Skin of body (tissue), 2 donors: Measurements from ENCODE around the gene ERBB2. TPM values are rescaled to one million over a fixed set of nuclear protein-coding genes. Genes with fewer than 3 reads are reported as not detected.
"Not testable (repeated sequence)": the region's sequence is repeated elsewhere in the genome, so short reads cannot be mapped to it uniquely, and the experiment has no call there.

Experiments
- DNase-seq: peaks from one replicate; lab custom pipeline; 2025; lab: John Stamatoyannopoulos, UW
- total RNA-seq: library from RNA; depleted of rRNA; stranded (reverse); fragments of >200 nt; gene quantifications from one replicate; pipeline ENCODE4 v1.2.3, GENCODE V29; 2014

Gene ERBB2
- total RNA-seq, 1 donor from 2014 or later = 61.1 TPM

DNA sequence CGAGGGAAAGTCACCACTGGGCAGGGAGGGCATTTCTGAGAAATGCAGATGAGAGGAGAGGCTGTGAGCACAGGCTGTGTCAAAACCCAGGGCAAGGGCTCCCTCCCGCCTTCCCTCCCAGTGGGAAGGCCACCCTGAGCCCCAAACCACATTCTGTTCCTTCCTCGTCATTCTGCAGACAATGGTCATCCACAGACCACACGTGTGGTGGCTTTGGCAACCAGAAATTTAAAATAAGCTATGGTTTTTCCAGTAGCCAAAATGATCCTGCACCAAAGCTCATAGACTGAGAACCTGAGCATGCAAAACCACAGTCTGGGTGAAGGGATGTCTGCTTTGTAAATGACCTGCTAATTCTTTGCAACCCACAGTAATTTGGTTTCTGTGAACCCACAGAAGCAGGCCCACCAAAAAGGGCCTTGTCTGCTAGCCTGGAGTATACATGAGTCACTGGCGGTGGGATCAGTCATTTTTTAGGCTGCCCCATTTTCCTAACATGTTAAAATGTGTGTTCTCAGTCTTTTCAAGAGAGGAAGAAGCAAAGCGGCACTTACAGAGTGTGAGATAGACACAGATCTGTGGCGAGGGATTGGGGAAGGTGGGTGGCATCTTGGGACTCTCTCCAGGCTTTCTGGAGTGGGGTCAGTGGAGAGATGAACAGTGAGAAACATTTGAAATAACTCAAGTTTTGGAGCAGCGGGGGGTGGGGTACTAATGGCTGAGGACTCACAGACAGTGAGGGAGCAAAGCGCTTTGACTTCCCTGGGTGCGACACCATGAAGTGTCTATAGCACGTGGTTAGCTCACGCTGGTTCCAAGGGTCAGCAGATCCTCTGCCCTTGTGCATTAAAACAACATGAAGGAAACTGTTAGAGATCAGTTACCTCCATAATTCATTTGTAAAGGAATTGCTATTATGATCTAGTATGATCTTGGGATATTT, 58.3 kb downstream of the ERBB2 start:
- no peak for DNase-seq

DNA sequence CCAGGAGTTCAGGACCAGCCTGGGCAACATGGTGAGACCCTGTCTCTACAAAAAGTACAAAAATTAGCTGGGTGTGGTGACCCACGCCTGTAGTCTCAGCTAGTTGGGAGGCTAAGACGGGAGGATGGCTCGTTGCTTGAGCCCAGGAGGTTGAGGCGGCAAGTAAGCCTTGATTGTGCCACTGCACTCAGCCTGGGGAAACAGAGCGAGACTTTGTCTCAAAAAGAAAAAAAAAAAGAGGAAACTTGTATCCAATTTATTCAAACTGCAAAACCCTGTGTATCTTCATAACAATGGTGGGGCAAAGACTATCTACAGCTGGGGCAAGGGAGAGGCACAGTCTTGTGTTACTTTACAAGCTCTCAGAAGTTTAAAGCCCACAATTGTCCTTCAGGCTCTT, 59.3 kb downstream of the ERBB2 start:
- DNase-seq = no peak

DNA sequence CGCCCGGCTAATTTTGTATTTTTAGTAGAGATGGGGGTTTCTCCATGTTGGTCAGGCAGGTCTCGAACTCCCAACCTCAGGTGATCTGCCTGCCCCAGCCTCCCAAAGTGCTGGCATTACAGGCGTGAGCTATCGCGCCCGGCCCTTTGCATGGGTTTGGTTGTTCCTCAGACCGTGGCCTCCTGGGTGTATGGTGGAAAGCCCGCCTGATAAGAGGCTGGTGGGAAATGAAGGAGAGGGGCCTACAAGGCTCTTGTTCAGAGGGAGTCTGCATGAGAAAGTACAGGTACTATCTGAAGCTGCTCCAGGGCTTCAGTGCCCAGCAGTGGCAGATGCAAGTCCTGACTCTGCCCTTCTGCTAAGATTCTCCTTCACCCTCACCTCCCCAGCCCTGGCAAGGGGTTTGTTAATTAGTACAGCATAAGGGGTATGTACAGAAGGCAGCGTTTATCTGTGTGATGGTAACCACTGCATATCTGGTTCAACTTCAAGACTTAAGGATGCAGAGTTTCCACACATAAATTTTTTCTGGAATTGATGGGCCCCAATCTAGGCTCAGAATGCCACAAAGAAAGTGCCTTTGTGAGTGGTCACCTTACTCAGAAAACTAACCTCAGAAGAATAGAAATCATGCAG, 62.1 kb downstream of the ERBB2 start:
- no peak for DNase-seq

DNA sequence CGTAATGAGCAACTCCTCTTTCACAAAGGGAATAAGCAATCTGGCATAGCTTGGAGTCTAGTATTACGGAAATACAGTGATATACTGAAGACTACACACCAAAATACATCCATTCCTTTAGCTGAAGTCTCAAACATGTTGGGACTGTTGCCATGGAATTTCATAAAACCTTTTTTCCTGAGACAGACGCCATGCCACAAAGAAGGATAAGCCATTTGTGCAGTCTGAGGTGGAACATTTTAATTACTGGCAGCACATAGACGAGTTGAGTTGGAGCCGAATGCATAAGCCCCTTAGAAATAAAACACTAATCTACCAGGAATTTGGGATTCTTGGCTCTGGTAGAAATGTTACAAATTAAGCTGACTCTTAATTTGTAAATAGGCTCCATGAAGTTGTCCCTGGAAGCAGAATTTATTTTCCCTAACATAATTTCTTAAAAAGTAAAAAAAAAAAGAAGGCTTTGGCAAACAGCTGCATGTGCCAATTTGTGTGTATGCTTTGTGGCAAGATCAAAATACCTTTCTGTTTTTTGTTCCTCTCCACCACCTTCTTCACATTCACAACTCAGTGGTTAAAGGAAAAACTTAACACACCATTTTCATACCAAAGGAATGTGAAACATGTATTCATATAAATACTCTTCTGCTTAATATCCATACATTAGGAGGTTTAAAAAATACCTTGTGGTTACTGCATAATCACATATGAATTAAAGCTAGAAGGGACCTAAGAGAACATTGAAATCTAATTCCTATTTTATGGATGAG, 63.4 kb downstream of the ERBB2 start:
- no peak for DNase-seq

DNA sequence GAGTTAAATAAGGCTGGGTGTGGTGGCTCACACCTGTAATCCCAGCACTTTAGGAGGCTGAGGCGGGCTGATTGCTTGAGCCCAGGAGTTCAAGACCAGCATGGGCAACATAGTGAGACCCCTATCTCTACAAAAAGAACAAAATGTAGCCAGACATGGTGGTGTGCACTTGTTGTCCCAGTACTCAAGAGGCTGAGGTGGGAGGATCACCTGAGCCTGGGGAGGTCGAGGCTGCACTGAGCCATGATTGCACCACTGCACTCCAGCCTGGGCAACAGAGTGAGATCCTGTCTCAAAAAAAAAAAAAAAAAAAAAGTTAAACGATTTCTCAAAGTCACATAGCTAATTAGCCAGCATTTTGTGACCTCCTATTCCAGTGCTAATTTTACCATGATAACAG, 64.3 kb downstream of the ERBB2 start:
- DNase-seq = not testable (repeated sequence)

DNA sequence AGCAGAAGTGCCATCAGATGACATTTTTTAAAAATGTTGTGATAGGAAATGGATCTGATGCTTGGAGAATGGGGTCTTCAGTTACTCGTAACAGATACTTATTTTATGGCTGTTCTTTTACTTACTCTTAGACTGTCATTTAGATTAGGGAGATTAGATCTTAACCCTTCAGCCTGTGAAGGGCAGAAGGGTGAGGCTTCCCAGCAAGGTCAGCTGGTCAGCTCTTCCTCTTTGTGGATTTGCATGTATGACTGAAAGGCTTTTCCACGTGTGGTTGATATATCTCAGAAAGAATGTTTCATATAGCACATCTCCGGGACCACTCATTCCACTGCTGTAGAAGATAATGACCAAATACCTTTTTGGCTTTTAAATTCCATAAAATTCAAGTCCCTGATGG, 65.3 kb downstream of the ERBB2 start:
- DNase-seq = no peak

DNA sequence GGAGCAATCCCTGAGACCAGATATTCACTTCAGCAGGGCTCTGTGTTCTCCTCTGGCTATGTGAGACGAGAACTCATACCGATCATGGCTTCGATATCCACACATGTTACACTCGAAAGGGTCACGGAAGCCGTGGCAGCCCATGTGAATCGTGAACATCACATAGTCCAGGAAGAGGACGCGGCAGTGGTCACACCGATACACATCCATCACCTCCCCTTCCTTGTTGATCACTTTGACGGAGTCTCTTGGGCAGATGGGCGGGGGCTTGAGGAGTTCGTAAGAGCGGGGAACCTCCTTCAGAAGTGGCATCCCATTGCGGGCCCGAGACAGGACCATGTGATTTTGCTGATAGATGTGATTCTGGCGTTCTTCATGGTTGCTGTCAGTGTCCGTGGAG, 65.9 kb downstream of the ERBB2 start:
- no peak for DNase-seq

DNA sequence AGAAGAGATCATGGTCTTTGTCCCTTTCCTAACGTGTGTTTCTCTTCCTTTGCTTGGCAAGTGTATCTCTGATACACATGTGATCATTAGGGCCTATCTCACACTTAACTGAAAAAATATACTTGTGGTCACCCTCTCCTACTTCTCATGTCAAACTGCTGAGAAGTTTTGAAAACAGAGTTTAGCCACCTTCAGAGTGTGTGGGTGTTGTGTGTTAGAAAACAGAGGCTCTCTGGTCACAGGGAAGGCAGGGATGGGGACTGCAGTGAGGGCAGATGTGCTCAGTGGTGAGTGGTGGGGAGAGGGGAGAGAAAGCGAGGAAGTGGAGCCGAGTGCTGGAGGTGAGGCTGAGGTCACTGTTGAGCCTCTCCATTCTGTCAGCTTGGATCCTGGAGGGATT, 67.3 kb downstream of the ERBB2 start:
- DNase-seq = no peak

DNA sequence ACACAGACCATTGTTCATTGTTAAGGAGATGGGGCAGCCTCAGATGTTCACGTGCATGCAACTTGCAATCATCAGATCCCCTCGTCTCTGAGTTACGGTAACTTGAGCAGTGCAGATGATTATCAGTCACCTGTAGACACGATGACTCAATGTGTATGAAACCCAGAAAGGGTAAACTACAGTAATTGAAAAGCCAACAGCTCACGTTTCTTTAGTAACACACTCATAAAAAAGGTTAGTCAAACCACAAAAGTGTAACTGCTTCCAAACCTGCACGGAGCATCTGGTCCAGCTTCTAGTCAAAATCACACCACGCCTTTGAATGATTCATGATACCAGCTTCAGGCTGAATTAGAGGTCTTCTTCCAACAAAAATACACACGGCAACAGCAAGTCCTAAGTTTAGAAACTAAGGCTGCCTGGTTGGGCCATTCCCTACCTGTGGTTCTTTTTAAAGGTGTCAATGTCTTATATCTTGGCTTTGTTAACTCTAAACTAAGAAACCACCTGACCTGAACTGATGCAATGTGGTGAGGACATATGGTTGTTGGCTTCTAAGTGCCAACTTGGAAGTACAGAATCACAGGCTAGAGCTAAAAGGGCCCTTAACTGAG, 70.2 kb downstream of the ERBB2 start:
- no peak for DNase-seq

DNA sequence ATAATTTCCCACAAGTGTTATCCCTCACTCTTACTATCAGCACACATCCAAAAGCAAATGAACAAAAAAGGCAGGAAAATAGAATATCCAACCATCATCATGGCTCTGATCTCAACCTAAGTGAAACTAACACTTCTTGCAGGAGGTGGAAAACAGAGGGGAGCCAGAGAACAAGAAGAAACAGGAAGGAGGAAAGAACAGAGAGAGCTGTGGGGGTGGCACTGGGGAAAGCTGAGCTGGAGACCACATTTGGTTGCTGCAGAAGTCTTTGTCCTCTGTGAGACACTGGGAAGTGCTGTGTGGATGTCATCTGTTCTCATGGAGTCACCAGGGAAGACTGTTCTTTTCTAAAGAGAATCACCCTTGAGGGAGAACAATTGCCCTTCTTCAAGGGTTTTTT, 72.6 kb downstream of the ERBB2 start:
- no peak for DNase-seq

DNA sequence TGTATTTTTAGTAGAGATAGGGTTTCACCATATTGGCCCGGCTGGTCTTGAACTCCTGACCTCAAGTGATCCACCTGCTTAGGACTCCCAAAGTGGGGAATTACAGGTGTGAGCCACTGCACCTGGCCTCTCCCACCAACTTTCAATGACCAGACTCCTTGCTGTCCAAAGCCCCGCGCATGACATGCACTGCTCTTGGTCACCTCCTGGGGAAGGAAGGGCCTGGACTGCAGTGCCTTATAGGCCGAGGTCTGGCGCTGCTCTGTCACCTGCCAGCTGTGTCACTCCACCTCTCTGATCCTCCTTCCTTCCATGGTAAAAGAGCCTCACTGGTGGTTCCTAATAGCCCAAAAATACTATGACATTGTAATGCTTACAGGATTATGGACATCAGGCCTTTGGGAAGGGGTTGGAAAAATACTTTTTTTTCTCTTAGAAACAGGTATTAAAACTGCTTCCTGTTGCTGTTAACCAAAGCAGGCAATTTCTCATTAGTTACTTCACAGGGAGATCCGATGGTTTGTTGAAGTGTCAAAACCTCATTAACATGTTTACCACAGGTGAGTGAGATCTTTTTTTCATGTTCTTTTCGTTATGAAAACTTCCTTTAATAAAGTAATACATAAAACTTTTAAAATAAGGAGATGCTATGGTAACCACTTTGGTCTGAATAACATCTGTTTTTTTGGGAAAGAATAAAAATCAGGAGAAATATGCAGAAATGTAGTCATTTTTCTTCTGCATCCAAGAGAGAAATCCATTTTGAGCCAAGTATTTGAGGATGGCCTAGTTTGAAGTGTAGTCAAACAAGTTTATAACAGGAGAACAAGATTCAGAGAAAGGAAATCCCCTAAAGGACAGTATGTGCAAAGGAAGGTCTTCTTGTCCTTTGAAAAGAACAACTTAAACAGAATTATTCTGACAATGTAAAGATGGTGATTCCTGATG, 73.4 kb downstream of the ERBB2 start:
- no peak for DNase-seq

DNA sequence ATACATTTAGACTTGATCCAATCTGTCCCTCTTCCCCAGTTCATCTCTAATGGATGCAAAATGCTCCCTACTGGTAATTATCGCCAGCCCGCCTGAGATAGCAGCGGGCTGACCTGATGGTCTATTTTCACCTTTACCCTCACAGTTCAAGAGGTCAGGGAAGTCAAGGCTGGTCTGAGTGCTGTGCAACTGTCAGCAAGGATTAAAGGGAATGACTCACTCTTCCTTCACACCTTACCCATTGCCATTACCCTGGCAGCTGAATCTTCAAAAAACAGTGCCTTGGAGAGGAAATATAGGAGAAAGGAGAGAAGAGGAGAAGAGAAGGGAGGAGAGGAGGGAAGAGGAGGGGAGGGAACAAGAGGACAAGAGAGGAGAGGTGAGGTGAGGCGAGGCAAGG, 74.2 kb downstream of the ERBB2 start:
- DNase-seq = no peak

DNA sequence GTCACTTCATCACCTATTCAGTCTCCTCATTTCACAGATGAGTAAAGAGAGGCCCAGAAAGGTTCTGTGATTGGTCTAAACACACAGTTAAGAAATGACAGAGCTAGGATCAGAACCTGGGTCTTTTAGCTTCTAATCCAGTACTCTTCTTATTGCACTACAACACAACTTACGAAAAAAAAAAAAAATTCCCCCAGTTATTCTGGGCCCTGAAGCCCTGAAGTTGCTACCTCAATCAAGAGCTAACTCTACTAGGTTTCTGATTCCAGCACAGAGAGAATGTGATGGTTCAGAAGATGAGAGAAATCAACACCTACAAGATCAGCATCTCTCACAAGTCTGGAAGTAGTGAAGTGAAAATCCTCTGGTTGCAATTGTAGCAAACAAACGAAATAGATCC, 75.2 kb downstream of the ERBB2 start:
- no peak for DNase-seq

DNA sequence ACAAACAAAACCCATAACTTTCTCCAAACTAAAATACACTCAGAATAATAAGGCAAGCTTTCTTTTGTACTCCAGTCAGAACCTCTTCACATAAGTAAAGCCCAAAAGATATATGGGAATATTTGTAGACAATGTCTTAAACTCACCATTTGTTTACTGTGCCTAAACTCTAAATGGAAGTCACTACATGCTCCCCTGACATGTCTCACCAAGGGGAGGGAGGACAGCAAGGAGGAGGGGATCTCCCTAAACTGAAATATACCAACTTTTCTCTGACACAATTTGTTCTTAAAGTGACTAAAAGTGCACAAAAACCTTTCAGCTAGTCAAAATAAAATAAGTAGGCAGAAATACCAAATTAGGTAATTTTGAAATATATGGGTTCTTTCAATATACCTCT, 76.4 kb downstream of the ERBB2 start:
- no peak for DNase-seq

DNA sequence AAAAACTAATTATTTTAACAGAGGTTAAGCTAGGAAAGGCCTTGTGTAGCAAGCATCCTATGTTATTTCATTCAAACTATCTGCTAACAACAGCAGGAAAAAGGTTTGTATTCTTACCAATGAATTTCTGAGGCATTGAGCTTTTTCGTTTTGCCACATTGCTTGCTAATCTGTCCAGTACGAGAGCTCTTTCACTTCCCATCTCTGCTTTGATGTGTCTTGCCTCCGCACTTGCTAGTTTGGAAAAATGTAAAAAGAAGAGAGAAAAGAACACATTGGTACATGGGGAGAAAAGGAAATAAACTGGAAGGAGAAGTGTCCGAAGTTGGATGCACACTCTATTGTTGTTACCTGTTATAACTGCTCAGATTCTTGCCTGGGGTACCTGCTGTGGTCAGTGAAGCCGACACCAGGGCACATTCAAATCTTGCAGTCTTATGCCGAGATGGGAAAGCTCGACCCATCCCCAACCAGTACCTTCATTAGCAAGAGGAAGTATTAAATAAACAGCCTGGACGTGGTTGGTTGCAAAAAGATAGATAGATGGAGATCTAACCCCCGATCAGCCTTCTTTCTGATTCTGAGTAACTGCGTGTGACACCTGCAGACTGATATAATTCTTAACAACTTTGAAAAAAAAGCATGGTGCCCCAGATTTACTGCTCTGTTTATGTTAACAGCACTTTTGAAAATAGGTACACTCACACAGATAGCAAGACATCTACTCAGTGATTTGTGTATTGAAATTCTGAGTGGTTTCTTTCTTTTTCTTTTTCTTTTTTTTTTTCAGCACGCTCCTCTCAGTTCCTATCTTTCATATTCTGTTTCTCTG, 77.9 kb downstream of the ERBB2 start:
- DNase-seq = no peak
